ENCODE results near the gene RRP1B.
A peak's percentile ranks its signal among the peaks of the same experiment; 100 is the strongest.

The RRP1B gene

DNA sequence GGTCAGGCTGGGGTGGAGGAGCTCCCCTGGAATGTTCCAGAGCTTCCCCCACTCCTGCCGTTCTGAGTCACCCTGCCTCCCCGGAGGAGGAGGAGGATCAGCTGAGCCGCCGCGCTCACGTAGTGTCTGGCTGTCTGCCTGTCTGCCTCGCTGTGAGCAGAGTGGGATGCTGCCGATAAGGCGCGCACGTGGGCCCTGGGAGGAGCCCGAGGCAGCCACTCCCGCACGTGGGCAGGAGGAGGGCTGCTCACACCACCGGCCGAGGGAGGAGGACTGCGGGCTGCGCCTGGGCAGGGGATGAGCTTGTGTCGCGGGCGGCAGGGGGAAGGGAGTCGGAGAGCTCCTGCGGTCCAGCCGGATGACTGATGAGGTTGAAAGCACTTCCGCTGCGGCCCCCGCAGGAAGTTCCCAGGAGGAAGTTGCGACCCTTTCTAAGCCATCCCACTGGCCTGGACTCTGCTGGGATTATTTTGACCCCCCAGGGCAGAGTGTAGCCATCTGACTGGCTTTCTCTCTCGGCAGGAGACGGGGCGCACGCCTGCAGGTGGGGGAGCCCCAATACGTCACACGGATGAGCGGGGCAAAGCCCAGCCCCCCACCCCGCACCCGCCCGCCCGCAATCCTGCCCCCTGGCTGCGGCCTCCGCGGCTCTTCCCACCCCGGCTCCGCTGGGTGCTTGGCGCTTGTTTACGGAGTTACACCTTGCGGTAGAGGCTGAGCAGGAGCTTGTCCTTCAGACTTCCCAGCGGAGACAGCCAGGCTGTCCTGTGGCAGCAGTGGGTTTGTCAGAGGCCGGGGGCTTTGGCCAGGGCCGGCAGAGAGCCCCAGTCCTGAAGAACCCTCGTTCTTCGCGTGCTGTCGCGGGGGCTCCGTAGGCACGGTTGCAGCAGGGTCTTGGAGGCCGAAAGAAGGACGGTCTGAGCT, 69.4 kb downstream of the RRP1B start:
- peak; percentile 87 for DNase-seq

DNA sequence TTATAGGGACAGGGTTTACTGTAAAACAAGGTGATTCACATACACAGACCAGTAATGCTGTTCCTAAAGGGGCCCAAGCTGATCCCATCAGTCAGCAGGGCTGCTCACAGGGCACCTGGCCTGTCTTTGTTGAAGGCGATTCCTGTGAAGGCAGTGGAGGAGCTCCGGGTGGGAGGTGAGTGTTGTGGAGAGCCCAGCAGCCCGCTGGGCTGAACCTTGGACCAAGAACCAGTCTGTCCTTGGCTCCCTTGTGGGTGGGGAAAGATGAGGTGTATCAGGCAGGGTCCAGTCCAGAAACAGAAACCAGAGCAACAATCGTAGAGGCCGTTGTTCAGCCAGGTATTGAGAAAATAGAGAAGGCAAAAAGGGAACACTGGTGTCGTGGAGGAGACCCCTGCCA, 72.1 kb downstream of the RRP1B start:
- DNase-seq, result no peak

DNA sequence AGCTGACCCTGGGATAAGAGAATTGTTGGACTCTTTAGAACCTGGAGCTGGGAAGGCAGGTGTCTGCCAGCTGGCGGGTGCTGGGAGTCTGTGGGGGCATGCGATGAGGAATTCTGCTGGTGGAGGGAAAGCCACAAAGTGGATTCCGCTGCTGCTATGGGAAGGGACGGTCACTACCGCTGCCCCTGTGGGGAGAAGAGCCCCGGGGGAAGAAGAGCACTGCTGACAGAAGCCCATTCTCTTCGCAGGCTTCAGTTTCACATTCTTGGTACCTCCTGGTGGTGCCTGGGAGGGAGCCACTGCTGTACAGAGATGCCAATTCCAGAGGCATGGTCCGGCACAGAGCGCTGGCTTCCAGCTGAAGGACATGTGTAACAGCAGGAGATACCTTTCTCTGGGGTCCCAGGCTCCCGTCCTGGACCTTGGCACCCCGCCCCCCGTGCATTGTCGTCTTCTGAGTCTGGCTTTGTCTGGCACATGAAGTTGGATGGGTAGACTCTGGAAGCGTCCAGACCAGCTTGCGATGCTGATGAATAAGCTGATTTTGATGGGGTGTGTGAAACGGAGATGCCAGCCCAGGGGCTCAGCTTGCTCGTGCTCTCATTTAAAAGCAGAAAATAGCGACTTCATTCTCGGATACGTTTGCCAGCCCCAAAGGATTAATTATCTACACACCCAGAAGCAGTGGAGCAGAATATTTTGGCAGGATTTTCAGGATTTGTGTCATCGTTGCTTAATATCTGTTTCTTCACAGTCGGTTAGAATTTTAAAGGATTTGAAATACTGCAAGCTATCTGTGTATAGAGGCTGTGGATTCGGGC, 72.7 kb downstream of the RRP1B start:
- DNase-seq, result no peak

DNA sequence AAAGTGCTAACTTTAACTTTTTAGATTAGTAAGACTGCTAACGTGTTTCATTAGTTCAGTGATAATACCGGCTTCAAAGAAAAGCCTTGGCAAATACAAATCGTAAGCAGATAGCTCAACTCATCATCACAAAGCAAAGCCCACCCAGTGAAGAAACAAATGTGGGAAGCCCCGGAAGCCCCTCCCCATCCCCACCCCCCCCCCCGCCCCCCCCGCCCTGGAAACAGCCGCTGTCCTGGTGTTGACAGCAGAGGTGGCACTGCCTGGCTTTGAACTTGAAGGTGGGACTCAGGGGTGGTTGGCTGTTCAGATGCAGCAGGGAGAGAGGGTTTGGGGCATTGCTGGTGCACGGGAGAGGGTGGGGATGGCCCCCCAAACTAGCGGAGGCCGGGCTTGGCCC, 73.7 kb downstream of the RRP1B start:
- no peak for DNase-seq

DNA sequence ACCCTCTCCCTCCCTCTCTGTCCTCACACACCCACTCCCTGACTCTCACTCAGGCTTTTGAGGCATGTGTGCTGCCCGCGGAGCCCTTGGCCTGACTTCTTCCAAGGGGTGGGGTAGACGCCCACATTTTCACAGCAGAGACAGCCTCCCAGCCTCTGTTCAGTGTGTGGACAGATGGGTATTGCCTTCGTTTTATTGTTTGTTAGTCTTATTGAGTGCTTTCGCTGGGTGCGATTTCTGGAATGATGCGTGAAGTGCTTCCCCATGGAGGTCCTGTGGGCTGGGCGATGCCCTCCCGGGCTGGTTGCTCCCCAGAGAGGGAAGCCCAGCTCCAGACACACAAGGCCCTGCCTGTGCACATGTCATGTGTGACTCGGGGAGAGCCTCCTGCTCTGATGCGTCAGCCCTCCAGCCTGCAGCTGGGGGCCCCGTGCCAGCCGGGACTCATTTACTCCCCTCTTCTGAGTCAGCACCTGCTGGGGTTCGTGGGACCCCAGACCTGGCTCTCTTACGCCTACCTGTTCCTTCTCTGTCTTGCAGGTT, 74.2 kb downstream of the RRP1B start:
- DNase-seq, result no peak

DNA sequence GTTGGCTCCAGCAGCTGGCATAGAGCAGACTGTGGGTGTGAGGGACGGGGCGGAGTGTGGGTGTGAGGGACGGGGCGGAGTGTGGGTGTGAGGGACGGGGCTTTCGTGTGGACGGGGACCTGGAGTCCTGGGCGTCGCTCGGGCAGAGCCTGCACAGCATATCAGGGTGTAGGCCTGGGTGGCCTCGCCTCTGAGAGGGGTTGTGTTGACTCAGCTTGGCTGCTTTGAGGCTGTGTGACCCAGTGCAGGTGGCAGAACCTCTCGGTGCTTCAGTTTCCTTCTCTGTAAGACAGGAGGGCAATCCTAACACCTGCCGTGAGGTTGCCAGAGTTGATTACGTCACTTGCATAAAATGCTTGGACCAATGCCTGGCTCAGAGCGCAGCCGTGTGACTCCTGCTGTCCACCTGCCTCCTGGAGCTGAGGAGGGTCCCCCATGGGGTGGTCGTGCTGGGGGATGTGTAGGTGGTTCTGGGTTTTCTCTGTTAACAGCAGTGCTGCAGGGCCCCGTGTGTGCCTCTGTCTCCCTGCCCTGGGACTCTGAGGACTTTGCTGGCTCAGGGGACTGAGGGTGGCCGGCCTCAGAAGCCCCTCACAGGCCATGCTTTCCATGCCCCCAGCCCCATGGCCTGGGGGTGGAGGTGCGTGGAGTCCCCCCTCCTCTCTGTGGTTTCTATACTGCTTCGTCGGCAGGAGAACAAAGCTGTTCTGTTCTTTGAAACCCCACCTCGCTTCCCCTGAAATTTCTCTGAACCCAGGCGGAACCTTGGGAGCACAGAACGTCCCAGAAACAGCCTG, 75.0 kb downstream of the RRP1B start:
- peak; percentile 32 for DNase-seq

DNA sequence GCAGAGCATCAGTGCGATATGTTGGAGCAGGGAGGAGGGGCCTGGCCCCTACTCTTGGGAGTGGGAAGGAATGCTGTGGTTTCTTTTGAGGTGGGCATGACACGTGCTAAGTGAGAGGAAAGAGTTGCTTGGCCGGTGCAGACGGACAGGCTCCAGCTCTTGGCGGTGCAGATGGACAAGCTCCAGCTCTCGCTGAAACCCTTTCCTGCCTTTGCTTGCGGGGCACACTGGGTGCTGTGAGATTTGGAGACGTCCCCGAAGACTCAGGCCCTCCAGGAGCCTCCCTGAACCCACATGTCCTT, 75.5 kb downstream of the RRP1B start:
- no peak for DNase-seq

DNA sequence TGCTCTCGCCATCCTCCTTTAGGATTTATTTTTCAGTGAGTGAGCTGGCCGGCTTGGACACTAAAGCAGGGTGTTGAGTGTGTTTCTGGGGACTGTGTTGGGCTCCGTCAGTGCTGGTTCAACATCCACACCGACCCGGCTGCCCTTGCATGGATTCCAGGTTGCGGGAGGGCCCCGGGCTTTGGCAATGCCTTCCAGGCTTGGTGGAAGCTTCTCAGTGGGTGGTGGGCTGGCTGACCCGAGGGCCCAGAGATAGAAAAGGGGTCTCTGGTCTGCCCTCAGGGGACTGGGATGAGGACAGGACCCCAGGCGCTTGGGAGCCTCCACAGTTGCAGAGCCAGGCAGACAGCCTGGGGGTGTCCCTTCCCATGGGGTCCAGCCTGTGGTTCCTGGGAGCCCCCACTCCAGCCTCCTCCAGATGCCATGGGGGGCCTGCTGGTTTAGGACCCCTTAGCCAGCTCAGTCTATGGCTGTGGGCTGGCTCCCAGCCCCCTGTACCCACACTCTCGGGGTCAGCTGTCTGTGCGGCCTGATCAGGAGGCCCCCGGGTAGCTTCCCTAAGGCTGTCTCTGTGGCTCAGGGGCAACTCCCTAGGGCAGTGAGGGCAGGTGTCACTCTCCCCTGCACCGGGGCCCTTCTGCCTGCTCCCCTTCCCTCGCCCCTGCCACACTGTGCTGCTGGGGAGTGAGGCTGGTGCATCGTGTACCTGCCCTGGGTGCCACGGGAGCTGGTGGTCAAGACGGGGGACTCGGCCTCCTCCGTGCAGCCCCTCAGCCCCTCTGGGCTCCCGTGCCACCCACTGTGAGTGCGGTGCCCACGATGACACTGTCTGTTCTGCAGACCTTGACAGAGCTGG, 76.1 kb downstream of the RRP1B start:
- no peak for DNase-seq

DNA sequence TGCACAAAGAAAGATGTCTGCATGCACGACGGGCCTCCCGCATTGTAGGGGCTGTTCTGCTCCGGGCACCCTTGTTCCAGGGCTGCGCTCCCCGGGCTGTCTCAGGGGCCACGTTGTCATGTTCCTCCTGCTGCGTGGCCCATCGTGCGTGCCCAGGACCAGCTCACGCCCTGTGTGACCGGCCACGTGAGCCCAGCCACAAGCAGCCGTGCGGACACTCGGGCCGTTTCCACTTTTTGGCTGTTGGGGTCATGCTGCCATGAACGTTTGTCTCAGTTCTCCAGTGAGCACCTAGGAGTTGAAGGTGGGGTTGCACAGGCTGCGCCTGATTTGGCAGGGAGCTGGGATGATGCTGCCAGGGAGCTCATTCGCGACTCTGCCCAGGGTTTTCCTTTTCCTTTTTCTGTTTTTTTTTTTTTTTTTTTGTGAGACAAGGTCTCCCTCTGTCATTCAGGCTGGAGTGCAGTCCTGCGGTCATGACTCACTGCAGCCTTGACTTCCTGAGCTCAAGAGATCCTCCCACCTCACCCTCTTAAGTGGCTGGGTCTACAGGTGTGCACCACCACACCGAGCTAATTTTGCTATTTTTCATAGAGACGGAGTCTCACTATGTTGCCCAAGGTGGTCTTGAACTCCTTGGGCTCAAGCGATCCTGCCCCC, 77.0 kb downstream of the RRP1B start:
- DNase-seq, result no peak

DNA sequence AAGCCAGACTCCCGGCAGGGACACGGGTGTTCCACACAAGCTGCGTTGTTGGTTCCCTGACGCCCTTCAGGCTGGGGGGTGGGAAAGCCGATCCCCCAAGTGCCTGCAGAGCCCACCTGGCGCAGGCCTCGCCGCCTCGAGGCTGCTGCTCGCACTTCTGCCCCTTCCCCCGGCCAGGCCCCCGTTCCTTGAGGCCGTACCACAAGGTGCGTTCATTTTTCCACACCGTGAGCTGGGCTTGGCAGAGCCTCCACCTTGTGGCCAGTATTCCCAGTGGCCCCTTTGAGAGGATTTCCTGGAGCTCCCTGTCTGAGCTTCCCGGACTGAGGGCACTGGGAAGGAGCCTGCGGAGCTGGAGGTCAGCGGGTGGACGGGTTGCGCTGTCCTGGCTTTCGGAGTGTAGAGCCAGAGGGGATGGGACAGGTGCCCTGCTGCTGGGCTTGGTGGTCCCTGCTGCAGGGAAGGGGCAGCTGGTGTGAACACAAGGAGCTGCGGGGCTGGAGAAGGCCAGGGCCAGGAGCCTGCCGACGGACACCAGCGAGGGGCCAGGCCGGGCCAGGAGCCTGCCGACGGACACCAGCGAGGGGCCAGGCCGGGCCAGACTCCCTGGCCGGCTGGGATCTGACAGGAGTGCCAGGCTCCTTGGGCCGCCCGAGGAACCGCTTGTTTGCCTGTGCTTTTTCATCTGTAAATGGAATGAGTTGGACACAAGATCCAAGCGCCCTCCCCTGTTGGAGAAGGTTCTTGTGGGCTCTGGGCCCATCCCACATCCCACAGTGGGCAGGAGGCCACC, 78.0 kb downstream of the RRP1B start:
- no peak for DNase-seq

DNA sequence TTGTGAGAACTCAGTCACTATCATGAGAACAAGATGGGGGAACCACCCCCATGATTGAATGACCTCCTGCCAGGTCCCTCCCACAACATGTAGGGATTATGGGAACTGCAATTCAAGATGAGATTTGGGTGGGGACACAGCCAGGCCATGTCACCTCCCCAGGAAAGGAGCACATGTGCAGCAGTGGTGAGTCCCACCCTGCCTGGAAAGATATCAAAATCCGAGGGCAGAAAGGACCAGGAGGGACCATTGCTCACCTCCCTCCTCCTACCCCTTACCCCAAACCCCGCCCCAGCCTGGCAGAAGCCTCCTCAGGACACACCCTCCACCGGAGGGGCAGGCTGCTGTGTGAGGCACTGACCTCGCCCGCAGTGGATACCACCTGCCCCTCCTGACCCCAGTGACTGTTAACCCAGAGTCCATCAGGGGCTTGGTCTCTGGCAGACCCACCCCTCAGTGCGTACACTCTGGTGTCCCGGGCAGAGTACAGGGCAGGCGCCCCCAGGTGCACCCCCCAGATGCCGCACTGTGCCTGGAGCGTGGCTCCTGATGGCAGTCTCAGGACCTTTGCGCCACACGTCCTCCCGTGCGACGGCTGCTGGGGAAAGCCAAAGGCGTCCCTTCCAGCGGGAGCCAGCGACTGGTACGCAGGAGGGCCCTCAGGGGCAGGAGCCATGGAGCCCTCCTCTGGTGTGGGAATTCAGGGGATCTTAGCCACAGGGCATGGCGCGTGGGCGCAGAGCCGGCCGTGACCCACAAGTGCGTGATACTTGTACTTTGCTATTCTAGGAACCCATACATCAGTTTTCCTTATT, 80.5 kb downstream of the RRP1B start:
- DNase-seq, result no peak

DNA sequence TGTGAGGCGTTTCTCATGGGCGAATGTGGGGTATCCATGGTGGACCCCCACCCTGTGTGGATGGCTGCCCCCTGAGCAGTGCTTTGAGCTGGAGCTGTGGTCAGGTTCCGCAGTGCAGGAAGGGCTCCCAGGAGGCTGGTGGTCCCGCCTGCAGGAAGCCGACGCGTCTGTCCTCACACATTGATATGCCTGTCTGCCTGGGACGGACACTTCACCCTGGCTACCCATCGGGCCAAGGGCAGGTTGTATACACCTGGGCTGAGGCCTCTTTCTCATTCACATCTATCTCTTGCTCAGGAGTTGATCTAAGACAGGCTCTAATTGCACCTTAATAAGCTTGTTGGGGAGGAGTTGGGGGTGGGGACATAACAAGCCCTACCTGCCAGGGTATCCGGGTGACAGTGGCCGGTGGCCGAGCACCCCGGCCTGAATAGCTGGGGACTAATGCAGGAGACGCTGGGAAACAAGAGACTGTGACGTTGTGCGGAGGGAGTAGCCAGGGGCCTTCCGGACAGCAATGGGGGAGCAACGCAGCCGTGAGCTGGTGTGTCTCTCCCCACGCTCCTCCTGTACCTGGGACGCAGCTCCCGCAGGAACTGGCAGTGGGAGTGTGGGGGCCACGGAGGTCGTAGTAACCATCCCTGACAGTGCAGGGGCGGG, 81.3 kb downstream of the RRP1B start:
- DNase-seq, result no peak

DNA sequence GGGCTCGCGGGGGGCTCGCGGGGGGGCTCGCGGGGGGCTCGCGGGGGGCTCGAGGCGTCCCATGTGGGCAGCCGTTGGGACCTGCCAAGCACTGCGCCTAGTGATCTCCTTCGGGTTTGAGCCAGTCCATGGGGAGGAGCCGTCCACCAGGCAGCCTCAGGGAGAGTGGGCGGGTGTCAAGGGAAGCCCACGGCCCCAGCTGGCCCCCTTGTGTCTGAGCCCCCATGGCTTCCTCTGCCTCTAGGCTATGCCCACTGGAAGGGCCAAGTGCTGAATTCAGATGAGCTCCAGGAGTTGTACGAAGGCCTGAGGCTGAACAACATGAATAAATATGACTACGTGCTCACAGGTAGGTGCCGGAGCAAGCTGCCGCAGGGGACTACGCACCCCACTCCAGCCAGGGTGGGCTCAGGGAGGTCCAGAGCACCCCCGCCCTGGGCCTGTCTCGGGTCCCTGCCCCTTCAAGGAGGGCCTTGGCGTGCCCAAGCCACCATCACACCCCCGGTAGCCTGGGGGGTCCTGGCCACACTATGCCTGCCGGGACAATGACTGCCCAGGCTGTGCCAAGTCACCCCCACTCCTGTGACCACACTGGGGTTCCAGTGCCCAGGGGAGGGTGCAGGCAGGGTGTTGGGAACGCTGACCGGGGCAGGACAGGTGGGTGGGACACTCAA, 82.2 kb downstream of the RRP1B start:
- DNase-seq, result no peak

DNA sequence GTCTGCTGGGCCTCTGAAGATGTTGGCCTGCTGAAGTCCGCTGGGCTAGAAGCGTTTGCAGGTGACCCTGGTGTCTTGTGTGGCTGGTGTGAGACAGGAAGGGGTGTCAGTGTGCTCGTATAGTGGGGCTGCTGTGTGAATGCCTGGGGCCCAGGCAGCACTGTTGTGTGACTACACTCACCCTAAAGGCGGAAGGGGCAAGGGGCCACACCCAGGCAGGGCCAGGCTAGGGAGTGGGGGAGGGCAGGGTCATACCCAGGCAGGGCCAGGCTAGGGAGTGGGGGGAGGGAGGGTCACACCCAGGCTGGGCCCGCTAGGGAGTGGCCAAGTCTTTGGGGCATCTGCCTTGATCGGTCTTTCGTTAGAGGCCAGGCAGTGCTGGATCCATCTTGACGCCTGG, 84.6 kb downstream of the RRP1B start:
- DNase-seq, result no peak

DNA sequence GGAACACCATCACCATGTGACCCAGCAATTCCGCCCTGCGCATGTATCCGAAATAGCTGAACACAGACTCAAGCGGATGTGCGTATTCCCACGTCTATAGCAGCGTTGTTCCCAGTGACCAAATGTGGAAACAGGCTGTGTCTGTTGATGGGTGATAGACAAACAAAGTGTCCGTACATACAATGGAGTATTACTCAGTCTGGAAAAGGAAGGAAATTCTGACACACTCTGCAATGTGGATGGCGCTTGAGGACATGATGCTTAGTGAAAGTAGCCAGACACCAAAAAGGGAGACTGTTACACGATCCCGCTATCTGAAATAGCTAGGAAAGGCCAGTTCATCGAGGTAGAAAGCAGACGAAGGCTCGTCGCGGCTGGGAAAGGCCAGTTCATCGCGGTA, 85.4 kb downstream of the RRP1B start:
- DNase-seq, result no peak
